Measurements from ENCODE around the gene ARHGAP44.

The ARHGAP44 gene

DNA sequence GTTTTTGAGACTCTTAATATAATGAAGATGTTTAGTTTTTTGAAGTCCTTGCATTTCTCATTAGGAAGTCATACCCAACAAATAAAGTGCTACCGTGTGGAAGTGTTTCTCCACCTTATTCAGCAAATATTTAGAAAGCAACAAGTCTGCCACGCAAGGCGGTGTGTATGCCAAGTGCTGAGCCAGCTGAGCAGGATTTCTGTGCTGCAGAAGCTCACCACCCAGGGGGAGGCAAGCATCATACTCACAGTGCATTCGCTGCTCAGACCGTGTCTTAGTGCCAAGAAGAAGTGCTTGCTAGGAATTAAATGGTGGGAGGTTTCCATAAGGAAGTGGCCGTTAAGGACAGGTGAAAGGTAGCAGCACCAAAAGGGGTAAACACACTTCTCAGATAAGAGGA is 111.2 kb downstream of the ARHGAP44 start:
- DNase-seq = no peak

DNA sequence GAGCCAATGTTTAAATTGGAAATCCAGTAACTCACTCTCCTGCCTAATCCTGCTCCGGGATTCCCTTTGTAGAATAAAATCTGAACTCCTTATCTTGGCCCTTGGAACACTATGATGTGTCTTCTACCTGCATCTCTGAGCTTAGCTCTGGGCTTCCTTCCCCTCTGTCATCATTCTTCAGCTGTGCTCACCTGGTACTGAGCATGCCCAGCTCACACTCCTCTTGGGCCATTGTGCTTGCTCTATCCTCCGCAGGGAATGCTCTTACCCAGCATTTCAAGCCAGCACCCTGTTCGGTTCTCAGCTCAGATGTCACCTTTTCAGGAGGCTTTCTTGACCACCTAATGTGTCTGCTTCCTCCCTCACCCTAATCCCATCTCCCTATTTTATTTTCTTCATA is 112.7 kb downstream of the ARHGAP44 start:
- no peak for DNase-seq

DNA sequence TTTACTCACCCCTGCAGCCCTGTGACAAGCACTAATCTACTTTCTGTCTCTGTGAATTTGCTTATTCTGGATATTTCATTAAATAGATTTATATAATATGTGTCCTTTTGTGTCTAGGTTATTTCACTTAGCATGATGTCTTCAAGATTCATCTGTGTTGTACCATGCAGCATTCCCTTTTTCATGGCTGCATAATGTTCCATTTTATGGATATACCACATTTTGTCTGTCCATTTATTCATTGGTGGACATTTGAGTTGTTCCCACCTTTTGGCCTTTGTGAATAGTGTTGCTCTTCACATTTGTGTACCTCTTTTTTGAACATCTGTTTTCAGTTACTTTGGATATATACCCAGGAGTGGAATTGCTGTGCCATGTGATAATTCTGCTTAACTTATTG is 118.2 kb downstream of the ARHGAP44 start:
- no peak for DNase-seq

DNA sequence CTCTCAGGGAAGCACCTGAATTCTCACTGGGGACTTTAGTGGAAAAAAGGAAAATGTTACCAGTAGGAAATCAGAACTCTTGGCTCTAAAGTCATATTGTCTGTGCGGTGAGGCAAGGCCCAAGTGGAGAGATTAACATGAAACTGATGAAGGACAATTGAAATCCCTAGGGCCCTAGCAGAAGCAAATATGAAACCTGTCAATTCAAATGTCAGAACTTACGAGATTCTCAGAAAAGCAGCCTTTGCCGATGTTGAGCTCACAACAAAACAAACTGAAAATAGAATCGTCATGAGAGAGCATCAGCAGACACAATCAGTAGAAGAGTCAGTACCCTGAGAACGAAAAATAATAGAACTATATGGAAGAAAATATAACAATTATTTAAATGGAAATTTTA is 119.7 kb downstream of the ARHGAP44 start:
- no peak for DNase-seq

DNA sequence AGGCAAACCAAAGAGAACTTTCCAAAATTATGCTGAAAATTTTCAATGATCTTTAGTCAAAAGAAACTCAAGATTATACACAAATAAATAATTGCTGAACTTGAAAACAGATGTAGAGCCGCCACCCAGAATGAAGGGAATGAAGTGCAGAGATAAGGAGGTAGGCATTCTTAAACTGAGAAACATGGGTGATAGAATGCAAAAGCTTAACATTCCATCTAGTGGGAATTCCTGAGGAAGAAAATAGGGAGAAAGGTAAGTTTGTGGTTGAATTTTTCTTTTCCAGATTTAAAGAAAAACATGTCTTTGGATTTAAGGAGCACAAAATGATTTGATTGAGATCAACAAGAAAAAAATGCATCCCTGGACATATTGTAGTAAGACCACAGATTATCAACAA is 120.2 kb downstream of the ARHGAP44 start:
- no peak for DNase-seq

DNA sequence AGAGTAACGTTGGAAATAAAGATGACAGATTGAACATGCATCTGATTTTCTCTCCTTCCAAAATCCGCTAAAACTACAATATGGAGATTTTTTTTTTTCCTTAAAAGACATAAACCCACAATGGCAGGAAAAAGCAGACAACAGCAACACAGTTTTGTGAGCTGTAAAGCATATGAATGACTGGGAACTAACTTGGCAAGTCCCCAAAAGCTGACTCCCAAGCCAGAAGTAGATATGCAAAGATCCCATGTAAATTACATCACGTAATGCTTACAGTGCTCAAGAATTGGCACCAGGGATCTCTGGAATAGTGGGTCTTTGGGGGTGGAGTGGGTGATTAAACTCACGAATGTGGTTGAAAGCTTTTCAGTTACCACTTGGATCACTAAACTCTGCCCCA is 121.9 kb downstream of the ARHGAP44 start:
- no peak for DNase-seq

DNA sequence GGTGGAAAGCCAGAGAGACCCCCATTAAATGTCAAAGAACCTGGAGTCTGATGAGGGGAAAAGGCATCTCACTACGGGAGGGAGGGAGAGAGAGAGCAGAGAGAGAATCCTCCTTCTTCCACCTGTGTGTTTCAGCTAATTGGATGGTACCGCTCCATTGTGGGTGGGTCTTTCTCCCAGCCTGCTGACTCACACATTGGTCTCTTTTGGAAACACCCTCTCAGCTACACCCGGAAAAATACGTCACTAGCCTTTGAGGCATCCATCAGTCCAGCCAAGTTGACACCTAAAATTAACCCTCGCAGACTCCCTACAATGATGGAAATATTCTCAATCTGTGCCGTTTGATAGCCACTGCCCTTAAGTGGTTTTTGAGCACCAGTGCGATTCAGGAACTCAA is 128.1 kb downstream of the ARHGAP44 start:
- DNase-seq = no peak

DNA sequence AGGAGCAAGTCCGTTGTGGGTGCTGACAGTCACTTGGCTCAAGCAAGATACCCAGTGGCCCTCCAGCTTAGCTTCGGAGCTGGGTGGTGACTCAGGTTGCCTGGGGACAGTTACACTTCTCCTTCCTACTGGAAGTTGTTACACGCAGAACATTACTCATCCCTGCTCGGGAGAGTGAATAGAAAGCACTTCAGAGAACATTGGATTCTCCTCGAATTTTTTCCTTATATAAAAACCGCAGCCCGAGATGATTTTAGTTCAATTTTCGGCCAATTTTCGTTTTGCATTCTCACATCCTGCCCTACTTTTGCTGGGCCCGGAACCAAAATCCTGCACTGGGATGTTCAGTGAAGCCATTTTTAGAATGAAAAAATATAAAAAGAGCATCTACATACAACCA is 128.8 kb downstream of the ARHGAP44 start:
- no peak for DNase-seq

DNA sequence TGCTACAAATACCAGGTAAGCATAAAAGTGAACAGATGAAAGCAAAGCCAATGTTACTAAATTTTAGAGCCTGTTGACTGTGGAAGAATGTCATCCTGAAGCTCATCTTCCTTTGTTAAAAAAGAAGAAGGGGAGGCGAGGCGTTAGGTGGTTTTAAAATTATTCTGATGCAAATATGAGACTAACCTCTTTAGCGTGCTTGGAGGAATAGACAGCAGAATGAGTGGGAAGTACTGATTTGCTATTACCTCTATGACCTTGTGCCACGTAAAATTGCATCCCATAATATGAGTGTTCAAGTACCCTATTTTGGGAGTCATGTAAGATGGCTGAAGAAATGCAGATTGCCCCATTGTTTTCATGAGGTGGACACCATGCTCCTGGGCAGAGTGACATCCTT is 132.8 kb downstream of the ARHGAP44 start:
- no peak for DNase-seq

DNA sequence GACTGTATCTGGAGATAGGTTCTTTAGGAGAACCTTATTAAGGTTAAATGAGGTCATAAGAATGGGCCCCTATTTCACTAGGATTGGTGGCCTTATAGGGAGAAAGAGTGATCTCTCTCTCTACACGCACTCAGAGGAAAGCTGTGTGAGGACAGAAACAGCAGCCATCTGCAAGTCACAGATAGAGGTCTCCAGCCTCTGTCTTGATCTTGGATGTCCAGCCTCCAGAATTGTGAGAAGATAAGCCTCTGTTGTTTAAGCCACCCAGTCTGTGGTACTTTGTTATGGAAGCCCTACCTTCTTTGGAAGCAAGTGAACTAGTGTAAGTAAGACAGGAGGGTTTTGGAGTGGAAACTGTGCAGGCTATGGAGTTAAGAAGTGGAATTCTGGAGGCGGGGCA is 135.3 kb downstream of the ARHGAP44 start:
- no peak for DNase-seq

DNA sequence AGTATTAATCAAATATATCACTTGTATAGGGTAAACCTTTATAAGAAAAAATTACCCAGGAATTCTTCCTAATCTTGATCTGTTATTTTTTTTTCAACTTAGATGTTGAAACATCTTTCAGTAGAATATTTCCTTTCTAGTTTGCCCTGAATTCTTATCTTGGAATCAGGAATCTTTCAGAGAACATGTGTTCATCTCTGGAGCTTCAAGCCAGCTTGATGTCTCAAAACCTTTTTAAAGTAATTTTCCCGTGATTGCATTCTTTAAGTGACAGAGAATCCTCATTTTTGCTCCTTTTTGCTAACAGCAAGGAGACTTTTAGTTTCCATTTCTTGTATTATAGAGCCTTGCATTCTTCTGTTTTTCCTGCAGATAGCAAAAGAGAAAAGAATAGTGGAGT is 137.7 kb downstream of the ARHGAP44 start:
- DNase-seq = no peak

DNA sequence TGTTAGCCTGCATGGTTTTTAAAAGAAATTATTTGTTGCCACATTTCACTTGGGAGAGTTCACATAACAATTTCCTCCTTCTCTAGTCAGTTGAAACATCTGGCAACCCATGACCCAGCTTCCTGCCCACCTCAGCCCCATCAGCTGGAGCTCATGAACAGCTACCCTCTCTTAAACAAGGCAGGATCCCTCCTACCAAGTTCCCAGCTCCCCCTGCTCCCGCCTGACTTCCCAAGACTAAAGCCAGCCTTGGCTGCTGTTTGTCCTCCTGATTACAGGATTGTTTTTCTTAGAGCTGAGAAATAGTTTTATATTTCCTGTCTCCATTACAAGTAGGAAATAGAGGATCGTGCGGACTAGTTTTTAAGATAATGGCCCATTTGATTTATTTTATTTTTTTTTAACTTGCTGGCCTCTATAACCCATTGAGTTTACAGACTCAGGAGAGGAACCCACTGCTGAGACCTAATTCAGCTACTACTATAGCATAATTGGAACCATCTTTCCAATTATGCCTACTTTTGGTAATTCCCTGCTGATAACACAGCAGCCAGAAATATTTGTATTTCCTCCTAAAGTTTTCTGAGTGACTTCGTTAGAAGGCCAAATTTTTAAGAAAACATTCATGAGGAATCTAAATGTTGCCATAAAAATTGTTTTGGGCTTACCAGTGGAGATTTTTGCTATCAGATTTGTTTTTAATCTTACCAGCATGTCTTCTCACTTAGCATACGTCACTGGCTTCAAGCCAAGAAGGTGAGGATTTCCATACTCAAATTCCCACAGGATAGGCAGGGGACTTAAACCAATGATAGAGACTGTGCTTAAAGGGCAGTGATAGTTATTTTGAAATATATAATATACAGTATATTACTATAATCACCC is 138.5 kb downstream of the ARHGAP44 start:
- no peak for DNase-seq

DNA sequence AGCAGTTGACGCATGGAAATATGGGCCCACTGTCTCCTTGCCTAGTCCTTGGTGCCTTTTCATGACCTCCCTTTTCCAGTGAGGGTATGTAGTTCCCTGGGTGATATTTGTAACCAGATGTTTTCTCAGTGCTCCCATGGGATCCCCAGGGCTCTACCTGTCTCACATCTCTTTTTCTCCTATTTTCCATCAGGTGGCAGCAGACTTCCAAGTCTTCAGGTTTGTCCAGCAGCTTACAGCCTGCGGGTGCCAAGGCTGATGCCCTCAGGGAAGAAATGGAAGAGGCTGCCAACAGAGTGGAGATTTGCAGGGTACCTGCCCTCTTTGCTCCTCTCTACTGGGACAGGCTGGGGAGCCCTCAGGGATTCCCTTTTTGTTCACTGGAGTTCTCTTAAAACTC is 139.4 kb downstream of the ARHGAP44 start:
- no peak for DNase-seq

DNA sequence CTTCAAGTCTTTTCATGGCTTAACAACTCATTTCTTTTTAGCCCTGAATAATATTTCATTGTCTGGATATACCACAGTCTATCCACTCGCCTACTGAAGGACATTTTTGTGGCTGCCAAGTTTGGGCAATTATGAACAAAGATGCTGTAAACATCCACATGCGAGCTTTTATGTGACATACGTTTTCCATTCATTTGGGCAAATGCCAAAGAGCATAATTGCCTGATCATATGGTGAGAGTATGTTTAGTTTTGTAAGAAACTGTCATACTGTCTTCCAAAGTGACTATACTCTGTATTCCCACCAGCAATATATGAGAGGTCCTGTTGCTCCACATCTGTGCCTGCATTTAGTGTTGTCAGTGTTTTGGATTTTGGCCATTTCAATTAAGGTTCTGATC is 147.2 kb downstream of the ARHGAP44 start:
- DNase-seq = no peak

DNA sequence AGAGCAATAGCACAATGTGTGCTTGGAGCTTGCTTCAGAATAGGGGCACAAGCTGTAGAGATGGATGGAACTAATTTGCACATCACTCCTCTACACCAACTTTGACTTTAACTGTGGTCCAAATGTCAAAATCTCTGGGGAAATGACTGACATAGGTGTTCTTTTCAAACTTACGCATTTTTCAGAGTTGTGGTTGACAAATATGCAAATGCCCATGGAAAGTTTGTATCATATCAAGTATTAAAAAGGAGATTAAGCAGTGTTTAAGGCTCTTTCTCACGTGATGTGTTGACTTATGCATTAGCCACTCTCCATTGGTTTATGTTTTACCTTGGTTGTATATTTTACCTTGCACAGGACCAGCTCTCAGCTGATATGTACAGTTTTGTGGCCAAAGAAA is 151.4 kb downstream of the ARHGAP44 start:
- no peak for DNase-seq

DNA sequence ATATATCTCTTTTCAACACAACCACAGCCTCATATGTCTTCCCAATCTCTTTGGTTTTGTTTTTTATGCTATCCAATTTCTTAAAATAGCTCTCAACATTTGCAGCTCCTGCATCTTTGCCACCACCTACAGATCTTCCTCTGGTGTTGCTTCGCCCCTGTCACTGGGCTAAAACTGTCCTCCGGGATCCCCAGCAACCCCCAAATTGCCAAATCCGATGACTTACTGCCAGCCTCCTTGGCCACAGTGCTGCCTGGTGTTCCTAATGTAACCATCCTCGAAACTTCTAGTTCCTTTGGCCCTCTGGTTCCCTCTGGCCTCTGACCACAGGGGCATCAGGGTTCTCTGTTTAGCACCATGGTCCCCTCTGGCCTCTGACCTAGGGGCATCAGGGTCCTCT is 157.7 kb downstream of the ARHGAP44 start:
- DNase-seq = no peak

DNA sequence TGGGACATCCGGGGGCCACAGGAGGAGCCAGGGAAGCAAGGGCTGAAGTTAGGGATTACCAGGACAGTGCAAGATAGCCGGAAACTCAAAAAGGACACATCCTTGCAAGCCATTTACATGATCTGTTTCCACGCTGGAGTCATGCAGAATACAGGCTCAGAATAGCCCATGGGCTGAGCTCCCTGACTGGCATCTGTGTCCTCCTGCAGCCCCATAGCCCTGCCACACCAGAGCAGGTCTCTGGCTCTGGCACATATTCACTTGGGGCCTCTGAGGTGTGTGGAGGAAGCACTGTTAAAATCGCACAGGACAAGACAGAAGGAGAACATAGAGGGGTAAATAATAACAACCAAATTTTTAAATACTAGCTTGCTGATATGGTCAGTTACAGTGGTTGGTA is 162.7 kb downstream of the ARHGAP44 start:
- DNase-seq = no peak

DNA sequence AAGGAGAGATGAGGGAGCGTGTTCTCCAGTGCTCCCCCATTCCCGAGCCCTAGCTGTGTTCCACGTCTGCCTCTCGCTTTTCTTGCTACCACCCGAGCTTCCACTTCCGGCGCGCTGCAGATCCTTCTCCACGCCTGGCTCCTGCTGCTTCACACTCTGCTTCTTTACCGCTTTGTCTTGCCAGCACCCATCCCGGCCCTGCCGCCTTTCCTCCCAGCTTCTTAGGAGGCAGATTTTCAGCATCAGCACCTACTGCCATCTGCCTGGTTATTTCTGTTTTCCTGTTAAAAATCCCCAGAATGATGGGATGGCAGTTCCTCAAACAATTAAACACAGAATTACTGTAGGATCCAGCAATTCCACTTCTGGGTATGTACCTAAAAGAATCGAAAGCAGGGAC is 163.9 kb downstream of the ARHGAP44 start:
- DNase-seq = no peak

DNA sequence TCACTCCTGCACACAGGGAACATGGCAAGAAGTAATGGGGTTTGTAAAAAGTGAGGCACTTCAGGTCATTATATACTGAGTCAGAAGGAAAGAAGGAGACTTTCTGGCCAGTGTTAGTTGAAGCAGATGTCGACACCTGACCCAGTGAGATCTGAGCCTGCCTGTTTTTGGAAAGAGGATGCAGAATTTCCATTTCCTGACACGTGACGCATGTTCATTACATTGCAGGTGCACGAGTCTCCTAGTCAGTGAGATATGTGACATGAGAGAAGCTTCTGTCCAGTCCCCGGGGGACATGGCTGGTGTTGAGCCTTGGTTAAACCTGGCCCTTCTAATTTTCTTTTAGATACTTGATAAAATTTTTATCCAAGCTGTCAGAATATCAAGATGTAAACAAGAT is 166.2 kb downstream of the ARHGAP44 start:
- no peak for DNase-seq

DNA sequence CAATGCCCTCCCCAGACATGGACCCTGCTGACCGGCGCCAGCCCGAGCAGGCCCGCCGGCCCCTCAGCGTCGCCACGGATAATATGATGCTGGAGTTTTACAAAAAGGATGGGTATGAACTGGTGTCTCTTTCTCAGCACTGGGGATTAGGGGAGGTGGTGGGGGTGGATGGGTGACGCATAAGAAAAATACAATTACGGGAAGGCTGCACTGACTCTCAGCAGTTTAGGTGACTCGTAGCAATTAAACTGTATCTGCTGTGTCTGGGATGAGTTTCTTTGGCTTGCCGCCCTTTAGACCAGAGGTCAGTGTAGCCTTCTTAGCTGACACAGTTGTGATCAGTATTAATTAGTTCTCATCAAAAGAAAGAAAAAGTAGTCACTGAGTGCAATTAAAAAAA is 169.5 kb downstream of the ARHGAP44 start:
- no peak for DNase-seq

DNA sequence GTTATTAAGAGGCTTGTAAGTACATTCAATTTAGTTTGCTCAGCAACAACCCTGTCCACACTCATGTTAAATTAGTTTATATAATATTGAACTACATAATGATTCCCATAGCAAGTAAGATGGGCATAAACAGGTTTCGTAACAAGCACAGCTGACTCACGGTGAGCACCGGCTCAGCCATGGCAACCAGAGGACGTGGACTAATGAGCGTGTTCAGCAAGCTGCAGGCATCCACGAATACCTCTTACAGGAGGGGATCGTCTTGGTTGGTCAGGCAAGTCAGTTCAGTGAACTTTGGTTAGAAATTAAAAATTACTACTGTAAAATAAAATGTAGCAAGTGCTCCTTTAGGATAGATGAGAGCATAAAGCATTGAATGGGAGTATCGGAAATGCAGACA is 170.1 kb downstream of the ARHGAP44 start:
- DNase-seq = no peak

DNA sequence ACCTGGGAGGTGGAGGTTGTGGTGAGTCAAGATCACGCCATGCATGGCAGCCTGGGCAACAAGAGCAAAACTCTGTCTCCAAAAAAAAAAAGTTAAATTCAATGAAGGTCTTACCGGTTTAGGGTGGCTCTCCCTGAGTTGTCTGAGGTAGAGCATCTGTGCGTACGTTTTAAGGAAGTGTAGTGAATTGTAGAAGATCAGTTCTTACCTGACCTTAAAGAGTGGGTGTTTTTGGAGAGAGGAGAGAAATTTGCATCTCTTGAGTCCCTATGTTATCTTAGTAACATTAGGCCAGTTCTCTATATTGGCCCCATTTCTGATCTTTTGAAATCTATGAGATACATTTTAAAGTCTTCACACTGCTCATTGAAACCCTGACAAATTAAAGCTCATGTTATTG is 172.4 kb downstream of the ARHGAP44 start:
- DNase-seq = no peak

DNA sequence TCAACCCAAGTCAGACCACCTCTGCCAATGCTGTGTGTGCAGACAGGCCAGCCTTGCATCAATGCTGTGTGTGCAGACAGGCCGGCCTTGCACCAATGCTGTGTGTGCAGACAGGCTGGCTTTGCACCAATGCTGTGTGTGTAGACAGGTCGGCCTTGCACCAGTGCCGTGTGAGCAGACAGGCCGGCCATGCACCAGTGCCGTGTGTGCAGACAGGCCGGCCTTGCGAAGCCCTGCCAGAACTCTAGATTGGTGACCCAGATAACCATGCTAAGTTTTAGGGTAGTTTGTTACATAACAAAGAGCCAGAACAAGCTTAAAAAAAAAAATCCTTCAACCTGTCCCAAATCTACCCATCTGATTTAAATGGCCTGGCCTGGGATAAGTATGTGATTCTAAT is 174.2 kb downstream of the ARHGAP44 start:
- DNase-seq = no peak

DNA sequence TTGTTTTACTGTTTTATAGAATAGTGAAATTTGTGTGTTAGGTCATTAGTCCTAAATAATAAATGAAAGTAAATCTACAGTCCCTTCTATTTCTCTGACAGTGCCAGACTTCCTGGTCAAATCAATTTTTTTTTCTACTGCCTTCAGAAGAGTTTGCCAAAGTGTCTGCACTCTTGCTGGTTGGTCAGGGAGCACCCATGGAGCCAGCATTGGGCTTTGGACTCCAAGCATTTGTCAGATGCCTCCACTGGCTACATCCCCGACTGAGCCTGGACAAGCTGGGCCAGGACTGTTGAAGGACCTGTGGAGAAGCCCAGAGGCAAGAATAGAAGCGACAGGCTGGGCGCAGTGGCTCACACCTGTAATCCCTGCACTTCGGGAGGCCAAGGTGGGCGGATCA is 174.9 kb downstream of the ARHGAP44 start:
- no peak for DNase-seq

DNA sequence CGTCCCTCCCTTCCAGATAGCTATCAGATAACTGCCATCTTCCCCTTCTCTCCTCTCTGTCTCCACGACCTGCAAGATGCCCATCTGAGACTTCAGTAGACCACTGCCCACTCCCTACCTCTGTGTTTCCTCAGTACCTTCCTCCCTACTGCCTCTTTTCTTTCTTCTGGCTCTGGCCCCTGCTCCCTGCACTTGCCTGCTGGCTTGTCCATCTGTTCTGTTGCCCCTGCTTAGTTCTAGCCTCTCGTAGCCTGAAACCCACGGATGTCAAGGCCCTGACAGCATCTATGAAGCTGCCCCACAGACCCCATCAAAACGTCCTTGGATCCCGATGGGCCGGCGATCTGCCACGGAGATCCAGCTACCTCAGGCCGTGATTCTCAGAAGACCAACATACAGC is 175.5 kb downstream of the ARHGAP44 start:
- no peak for DNase-seq

Data from KG1 (cell line).